ENCODE results near the gene ZNF469.

DNA sequence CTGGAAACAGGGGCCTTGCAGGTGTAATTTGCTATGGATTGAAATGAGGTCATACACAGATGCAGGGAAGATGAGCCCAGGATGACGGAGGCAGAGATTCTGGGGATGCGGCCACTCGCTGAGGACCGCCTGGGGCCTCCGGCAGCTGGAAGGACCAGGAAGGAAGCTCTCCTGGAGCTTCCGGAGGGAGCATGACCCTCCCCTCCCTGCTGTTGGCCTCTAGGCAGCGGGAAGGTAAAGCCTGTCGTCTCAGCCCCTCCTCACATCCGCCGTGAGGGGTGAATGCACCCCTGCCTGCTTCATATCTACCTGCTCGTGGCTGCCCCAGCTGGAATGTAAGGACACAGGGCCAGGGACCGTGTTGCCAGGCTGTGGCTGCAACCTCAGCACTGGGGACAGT, 29.1 kb upstream of the ZNF469 start:
- TF ChIP-seq, protein P1, sequence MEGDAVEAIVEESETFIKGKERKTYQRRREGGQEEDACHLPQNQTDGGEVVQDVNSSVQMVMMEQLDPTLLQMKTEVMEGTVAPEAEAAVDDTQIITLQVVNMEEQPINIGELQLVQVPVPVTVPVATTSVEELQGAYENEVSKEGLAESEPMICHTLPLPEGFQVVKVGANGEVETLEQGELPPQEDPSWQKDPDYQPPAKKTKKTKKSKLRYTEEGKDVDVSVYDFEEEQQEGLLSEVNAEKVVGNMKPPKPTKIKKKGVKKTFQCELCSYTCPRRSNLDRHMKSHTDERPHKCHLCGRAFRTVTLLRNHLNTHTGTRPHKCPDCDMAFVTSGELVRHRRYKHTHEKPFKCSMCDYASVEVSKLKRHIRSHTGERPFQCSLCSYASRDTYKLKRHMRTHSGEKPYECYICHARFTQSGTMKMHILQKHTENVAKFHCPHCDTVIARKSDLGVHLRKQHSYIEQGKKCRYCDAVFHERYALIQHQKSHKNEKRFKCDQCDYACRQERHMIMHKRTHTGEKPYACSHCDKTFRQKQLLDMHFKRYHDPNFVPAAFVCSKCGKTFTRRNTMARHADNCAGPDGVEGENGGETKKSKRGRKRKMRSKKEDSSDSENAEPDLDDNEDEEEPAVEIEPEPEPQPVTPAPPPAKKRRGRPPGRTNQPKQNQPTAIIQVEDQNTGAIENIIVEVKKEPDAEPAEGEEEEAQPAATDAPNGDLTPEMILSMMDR (IDR thresholded peaks at IDR 0.05) = no peak
- no peak for TF ChIP-seq POLR2A (IDR thresholded peaks at IDR 0.05)

Data from testis (tissue), 2 donors.